ENCODE measurements around the gene TEX36. TPM values are rescaled to one million over a fixed set of nuclear protein-coding genes. Genes with fewer than 3 reads are reported as not detected.
"Not testable (repeated sequence)": the region's sequence is repeated elsewhere in the genome, so short reads cannot be mapped to it uniquely, and the experiment has no call there.

Gene TEX36
- total and polyA plus RNA-seq, 2 donors from 2014 or later: not detected

DNA sequence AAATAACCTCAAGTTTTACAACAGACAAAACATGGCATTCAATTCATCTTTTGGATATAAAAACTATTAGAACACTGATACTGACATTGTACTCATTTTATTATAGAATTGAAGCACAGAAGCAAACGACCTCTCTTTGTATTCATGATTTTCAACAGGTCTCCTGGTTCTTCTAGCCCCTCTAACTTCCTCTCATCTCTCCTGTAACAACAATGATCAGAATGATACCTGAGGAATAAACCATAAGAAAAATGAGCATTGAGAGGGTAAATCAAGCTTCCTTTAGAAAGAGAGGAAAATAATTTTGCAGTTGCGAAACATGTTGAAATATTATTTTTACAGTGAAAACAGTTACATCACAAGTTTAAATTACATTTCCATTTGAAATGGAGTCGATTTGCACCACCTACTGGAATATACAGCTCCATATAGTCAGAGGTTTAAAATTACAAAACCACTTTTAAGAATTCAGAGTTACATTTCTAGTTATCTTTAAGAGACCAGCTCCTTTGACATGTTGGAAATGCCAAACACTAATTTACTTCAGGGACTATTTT is 17.5 kb upstream of the TEX36 start:
- no peak overlapping the region for H3K27ac ChIP-seq (ENCODE audit: low read depth in 2 of 2, low read length in 2 of 2)
- no peak overlapping the region for H3K9ac ChIP-seq (ENCODE audit: low read length in 3 of 3)
- TF ChIP-seq, protein P1, sequence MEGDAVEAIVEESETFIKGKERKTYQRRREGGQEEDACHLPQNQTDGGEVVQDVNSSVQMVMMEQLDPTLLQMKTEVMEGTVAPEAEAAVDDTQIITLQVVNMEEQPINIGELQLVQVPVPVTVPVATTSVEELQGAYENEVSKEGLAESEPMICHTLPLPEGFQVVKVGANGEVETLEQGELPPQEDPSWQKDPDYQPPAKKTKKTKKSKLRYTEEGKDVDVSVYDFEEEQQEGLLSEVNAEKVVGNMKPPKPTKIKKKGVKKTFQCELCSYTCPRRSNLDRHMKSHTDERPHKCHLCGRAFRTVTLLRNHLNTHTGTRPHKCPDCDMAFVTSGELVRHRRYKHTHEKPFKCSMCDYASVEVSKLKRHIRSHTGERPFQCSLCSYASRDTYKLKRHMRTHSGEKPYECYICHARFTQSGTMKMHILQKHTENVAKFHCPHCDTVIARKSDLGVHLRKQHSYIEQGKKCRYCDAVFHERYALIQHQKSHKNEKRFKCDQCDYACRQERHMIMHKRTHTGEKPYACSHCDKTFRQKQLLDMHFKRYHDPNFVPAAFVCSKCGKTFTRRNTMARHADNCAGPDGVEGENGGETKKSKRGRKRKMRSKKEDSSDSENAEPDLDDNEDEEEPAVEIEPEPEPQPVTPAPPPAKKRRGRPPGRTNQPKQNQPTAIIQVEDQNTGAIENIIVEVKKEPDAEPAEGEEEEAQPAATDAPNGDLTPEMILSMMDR (IDR thresholded peaks at IDR 0.05; ENCODE audit: borderline replicate concordance, extremely low read depth, insufficient read depth): no peak
- intact Hi-C loops (cut with DNase I): no loop called here
- FAIRE-seq (no peak), DNase-seq (no peak)
- no peaks in the 10 kb centered on the region for H3K27me3 ChIP-seq (ENCODE audit: control insufficient read depth, insufficient read depth, low read length)
- no peak overlapping the region for H3K4me3 ChIP-seq (ENCODE audit: low read length in 3 of 3)
- H3K4me1 ChIP-seq (ENCODE audit: control insufficient read depth in 2 of 3, insufficient read depth in 2 of 3, low read depth in 1 of 3, low read length in 3 of 3): no peaks in the 10 kb centered on the region
- no peaks in the 10 kb centered on the region for H3K9me3 ChIP-seq (ENCODE audit: control insufficient read depth in 2 of 3, insufficient read depth in 1 of 3, low read length in 3 of 3)
- no peaks in the 10 kb centered on the region for H3K36me3 ChIP-seq (ENCODE audit: control insufficient read depth in 2 of 3, insufficient read depth in 3 of 3, low read length in 3 of 3)

DNA sequence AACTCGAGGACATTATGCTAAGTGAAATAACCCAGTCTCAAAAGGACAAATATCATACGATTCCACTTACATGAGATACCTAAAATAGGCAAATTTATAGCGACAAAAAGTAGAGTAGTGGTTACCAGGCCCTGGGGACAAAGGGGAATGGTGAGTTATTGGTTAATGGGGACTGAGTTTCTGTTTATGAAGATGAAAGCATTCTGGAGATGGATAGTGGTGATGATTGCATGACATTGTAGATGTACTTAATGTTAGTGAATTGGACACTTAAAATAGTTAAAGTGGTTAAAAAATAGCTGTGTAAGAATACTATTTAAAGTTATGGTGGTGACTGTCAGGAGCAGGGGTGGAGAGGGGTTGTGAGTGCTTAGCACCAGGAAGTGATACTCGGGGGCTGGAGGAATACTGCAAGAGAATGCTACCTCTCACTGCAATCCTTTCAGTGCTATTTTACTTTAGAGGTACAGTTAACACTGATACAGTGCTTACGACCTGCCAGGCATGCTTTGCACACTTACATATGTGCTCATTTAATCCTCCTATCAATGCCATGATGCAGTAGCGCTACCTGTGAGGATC is 16.7 kb upstream of the TEX36 start:
- Histone ChIP-seq H3K4me1 (ENCODE audit: control insufficient read depth in 2 of 3, insufficient read depth in 2 of 3, low read depth in 1 of 3, low read length in 3 of 3) (no peaks in the 10 kb centered on the region), H3K36me3 (ENCODE audit: control insufficient read depth in 2 of 3, insufficient read depth in 3 of 3, low read length in 3 of 3) (no peaks in the 10 kb centered on the region), H3K4me3 (ENCODE audit: low read length in 3 of 3) (no peak overlapping the region), H3K27me3 (ENCODE audit: control insufficient read depth, insufficient read depth, low read length) (no peaks in the 10 kb centered on the region), H3K27ac (ENCODE audit: low read depth in 2 of 2, low read length in 2 of 2) (no peak overlapping the region), H3K9me3 (ENCODE audit: control insufficient read depth in 2 of 3, insufficient read depth in 1 of 3, low read length in 3 of 3) (no peaks in the 10 kb centered on the region), H3K9ac (ENCODE audit: low read length in 3 of 3) (no peak overlapping the region)
- no peak for FAIRE-seq
- intact Hi-C loops (cut with DNase I): no loop called here
- no peak for DNase-seq
- TF ChIP-seq, protein P1 (IDR thresholded peaks at IDR 0.05; ENCODE audit: borderline replicate concordance, extremely low read depth, insufficient read depth): no peak

DNA sequence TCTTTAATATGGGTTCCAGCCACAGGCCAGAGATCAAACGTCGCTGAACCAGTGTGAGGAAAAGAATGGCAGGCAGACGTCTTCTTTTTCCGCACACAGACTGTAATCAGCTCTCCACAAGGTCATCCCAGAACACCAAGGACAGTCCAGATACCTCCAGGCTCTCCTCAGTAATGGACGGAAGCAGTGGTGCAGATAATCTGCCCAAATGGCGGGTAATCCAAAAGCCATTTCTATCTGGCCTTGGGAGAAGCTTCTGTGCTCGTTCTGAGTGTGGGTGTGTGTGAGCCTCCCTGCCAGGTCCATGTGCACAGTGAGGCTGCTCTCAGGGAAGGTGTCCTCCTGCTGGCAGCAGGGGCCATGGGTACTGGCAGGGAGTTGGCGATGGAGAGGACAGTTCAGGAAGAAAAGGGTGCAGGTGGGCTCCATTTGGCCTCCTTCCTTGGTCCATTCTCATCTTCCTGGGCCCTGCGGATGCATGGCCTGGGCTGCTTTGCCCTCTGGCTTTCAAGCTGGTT is 15.6 kb upstream of the TEX36 start:
- FAIRE-seq (no peak), DNase-seq (no peak)
- no peak overlapping the region for H3K27ac ChIP-seq (ENCODE audit: low read depth in 2 of 2, low read length in 2 of 2)
- TF ChIP-seq, protein P1 (IDR thresholded peaks at IDR 0.05; ENCODE audit: borderline replicate concordance, extremely low read depth, insufficient read depth): no peak
- H3K4me1 ChIP-seq (ENCODE audit: control insufficient read depth in 2 of 3, insufficient read depth in 2 of 3, low read depth in 1 of 3, low read length in 3 of 3): no peaks in the 10 kb centered on the region
- intact Hi-C loops (cut with DNase I): no loop called here
- no peaks in the 10 kb centered on the region for H3K9me3 ChIP-seq (ENCODE audit: control insufficient read depth in 2 of 3, insufficient read depth in 1 of 3, low read length in 3 of 3)
- no peak overlapping the region for H3K4me3 ChIP-seq (ENCODE audit: low read length in 3 of 3)
- no peaks in the 10 kb centered on the region for H3K36me3 ChIP-seq (ENCODE audit: control insufficient read depth in 2 of 3, insufficient read depth in 3 of 3, low read length in 3 of 3)
- H3K9ac ChIP-seq (ENCODE audit: low read length in 3 of 3): no peak overlapping the region
- no peaks in the 10 kb centered on the region for H3K27me3 ChIP-seq (ENCODE audit: control insufficient read depth, insufficient read depth, low read length)

DNA sequence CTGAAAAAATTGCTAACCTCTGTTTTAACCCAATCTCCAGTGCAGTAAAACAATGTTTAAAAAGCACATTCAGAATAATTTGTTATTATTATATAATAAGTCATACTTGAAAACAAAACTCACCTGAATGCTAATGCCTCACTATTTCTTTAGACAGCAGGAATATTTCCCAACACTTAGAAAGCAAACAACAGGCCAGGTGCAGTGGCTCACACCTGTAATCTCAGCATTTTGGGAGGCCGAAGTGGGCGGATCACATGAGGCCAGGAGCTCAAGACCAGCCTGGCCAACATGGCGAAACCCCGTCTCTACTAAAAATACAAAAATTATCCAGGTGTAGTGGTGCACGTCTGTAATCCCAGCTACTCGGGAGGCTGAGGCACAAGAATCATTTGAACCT is 13.9 kb upstream of the TEX36 start:
- DNase-seq; H3K4me3 ChIP-seq (ENCODE audit: low read length in 3 of 3); H3K27ac ChIP-seq (ENCODE audit: low read depth in 2 of 2, low read length in 2 of 2); H3K9ac ChIP-seq (ENCODE audit: low read length in 3 of 3); H3K4me1 ChIP-seq (ENCODE audit: control insufficient read depth in 2 of 3, insufficient read depth in 2 of 3, low read depth in 1 of 3, low read length in 3 of 3); H3K36me3 ChIP-seq (ENCODE audit: control insufficient read depth in 2 of 3, insufficient read depth in 3 of 3, low read length in 3 of 3); FAIRE-seq; intact Hi-C loops (cut with DNase I); H3K27me3 ChIP-seq (ENCODE audit: control insufficient read depth, insufficient read depth, low read length); H3K9me3 ChIP-seq (ENCODE audit: control insufficient read depth in 2 of 3, insufficient read depth in 1 of 3, low read length in 3 of 3): not testable (repeated sequence)

All from kidney (tissue), 14 donors.